Loucy (cell line): ENCODE measurements around the gene ZNF576.

Experiments used
- EZH2phosphoT487 ChIP-seq: fragments of 200-600 bp; IDR thresholded peaks from 2 replicates; pipeline ENCODE4 v1.6.1; 2018; ENCODE audit warnings: antibody characterized with exemption, mild to moderate bottlenecking, moderate library complexity, borderline replicate concordance
- TF ChIP-seq, protein P1 (sequence below): fragments of 200-600 bp; sonication (generic); conservative IDR thresholded peaks from 2 replicates; pipeline ENCODE4 v1.5.1; 2014; ENCODE audit warnings: mild to moderate bottlenecking, antibody characterized with exemption, low read length

DNA sequence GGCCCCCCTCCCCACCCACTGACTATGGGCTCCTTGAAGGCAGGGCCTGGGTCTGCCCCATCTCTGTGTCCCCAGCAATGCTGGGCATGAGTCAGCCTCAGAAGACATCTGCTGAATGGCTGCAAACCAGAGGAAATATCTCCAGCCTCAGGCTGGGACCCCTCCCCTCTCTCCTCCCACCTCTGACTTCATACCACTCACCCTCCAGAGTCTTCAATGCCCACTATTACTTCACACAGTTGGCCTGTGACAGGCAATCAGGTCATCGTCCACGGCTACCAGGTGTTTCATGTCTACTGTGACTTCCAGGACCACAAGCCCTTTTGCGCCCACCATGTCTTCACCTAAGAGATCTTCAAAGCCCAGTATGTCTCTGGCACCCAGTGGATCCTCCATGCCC, 15.4 kb downstream of the ZNF576 start, which contains the start of gene SRRM5:
- TF ChIP-seq, protein P1, sequence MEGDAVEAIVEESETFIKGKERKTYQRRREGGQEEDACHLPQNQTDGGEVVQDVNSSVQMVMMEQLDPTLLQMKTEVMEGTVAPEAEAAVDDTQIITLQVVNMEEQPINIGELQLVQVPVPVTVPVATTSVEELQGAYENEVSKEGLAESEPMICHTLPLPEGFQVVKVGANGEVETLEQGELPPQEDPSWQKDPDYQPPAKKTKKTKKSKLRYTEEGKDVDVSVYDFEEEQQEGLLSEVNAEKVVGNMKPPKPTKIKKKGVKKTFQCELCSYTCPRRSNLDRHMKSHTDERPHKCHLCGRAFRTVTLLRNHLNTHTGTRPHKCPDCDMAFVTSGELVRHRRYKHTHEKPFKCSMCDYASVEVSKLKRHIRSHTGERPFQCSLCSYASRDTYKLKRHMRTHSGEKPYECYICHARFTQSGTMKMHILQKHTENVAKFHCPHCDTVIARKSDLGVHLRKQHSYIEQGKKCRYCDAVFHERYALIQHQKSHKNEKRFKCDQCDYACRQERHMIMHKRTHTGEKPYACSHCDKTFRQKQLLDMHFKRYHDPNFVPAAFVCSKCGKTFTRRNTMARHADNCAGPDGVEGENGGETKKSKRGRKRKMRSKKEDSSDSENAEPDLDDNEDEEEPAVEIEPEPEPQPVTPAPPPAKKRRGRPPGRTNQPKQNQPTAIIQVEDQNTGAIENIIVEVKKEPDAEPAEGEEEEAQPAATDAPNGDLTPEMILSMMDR = no peak
- TF ChIP-seq EZH2phosphoT487 = no peak
